H9 (cell line): ENCODE measurements around the gene UGT1A7. TPM values are rescaled to one million over a fixed set of nuclear protein-coding genes. Genes with fewer than 3 reads are reported as not detected.

Experiments used
- DNase-seq: peaks from one replicate; pipeline ENCODE4 v3.0.0-alpha.2; 2017
- H2AFZ ChIP-seq: one replicate; pipeline ENCODE4 v1.6.1; 2013; ENCODE audit warnings: mild to moderate bottlenecking, low read length, control low read depth, moderate library complexity
- H2AK5ac ChIP-seq: 2 replicates; pipeline ENCODE4 v1.6.1; 2013; ENCODE audit warnings: low read length, control low read depth, mixed read lengths; ENCODE audit not compliant: insufficient read length
- H2BK120ac ChIP-seq: one replicate; pipeline ENCODE4 v1.6.1; 2013; ENCODE audit warnings: low read depth, mild to moderate bottlenecking, low read length, control low read depth, inconsistent platforms; ENCODE audit not compliant: poor library complexity, severe bottlenecking
- H2BK12ac ChIP-seq: 2 replicates; pipeline ENCODE4 v1.6.1; 2013; ENCODE audit warnings: low read length, control low read depth, mixed read lengths, low read depth; ENCODE audit not compliant: insufficient read length
- H2BK15ac ChIP-seq: 2 replicates; pipeline ENCODE4 v1.6.1; 2013; ENCODE audit warnings: low read depth, low read length, control low read depth
- H2BK20ac ChIP-seq: one replicate; pipeline ENCODE4 v1.6.1; 2013; ENCODE audit warnings: low read depth, mild to moderate bottlenecking, low read length, control low read depth, inconsistent platforms; ENCODE audit not compliant: poor library complexity, severe bottlenecking
- H2BK5ac ChIP-seq: 2 replicates; pipeline ENCODE4 v1.6.1; 2013; ENCODE audit warnings: low read length, control low read depth, mixed read lengths; ENCODE audit not compliant: insufficient read length
- H3K14ac ChIP-seq: 2 replicates; pipeline ENCODE4 v1.6.1; 2013; ENCODE audit warnings: low read length, control low read depth; ENCODE audit not compliant: insufficient read depth
- H3K18ac ChIP-seq: 2 replicates; pipeline ENCODE4 v1.6.1; 2013; ENCODE audit warnings: low read depth, mild to moderate bottlenecking, mixed read lengths, low read length, control low read depth; ENCODE audit not compliant: insufficient read length
- H3K23ac ChIP-seq: 2 replicates; pipeline ENCODE4 v1.6.1; 2013; ENCODE audit warnings: low read length, control low read depth, mixed read lengths, low read depth; ENCODE audit not compliant: insufficient read length
- H3K23me2 ChIP-seq: 2 replicates; pipeline ENCODE4 v1.6.1; 2013; ENCODE audit warnings: low read depth, mild to moderate bottlenecking, mixed read lengths, low read length, control low read depth; ENCODE audit not compliant: insufficient read length, poor library complexity, severe bottlenecking
- H3K27ac ChIP-seq: 2 replicates; pipeline ENCODE4 v1.5.1; 2013; ENCODE audit warnings: low read length, control low read depth, mixed read lengths, low read depth; ENCODE audit not compliant: insufficient read length
- H3K27me3 ChIP-seq: 2 replicates; pipeline ENCODE4 v1.6.1; 2013; ENCODE audit warnings: low read length, control low read depth, inconsistent platforms; ENCODE audit not compliant: insufficient read depth
- H3K4ac ChIP-seq: 2 replicates; pipeline ENCODE4 v1.6.1; 2013; ENCODE audit warnings: low read depth, mild to moderate bottlenecking, control low read depth, inconsistent platforms, low read length, moderate library complexity
- H3K4me1 ChIP-seq: 2 replicates; pipeline ENCODE4 v1.6.1; 2013; ENCODE audit warnings: low read length, control low read depth, inconsistent platforms; ENCODE audit not compliant: insufficient read depth
- H3K4me2 ChIP-seq: 2 replicates; pipeline ENCODE4 v1.6.1; 2013; ENCODE audit warnings: low read length, control low read depth, mixed read lengths; ENCODE audit not compliant: insufficient read length, insufficient read depth
- H3K56ac ChIP-seq: 2 replicates; pipeline ENCODE4 v1.6.1; 2013; ENCODE audit warnings: low read depth, mild to moderate bottlenecking, mixed read lengths, low read length, control low read depth; ENCODE audit not compliant: insufficient read length
- H3K79me1 ChIP-seq: 2 replicates; pipeline ENCODE4 v1.6.1; 2013; ENCODE audit warnings: low read depth, mild to moderate bottlenecking, moderate library complexity, low read length, control low read depth, inconsistent platforms; ENCODE audit not compliant: insufficient read depth, poor library complexity, severe bottlenecking
- H3K79me2 ChIP-seq: 2 replicates; pipeline ENCODE4 v1.6.1; 2013; ENCODE audit warnings: low read length, control low read depth, inconsistent platforms; ENCODE audit not compliant: insufficient read depth
- H3K9ac ChIP-seq: 2 replicates; pipeline ENCODE4 v1.6.1; 2013; ENCODE audit warnings: low read length, control low read depth, mixed read lengths; ENCODE audit not compliant: insufficient read length; ENCODE audit errors: extremely low read depth
- H3K9me3 ChIP-seq: one replicate; pipeline ENCODE4 v1.6.1; 2013; ENCODE audit warnings: low read depth, low read length, inconsistent platforms; ENCODE audit not compliant: control insufficient read depth
- H3T11ph ChIP-seq: one replicate; pipeline ENCODE4 v1.6.1; 2013; ENCODE audit warnings: mild to moderate bottlenecking, low read length, control low read depth, inconsistent platforms
- H4K20me1 ChIP-seq: one replicate; pipeline ENCODE4 v1.6.1; 2013; ENCODE audit not compliant: control insufficient read depth, insufficient read length, insufficient read depth
- H4K5ac ChIP-seq: 2 replicates; pipeline ENCODE4 v1.6.1; 2013; ENCODE audit warnings: low read depth, mild to moderate bottlenecking, mixed read lengths, low read length, control low read depth; ENCODE audit not compliant: insufficient read length
- H4K8ac ChIP-seq: replicated peaks from 2 replicates; pipeline ENCODE4 v1.6.1; 2013; ENCODE audit warnings: low read length, control low read depth, mixed read lengths, low read depth; ENCODE audit not compliant: insufficient read length
- H4K91ac ChIP-seq: 2 replicates; pipeline ENCODE4 v1.6.1; 2013; ENCODE audit warnings: low read depth, mild to moderate bottlenecking, moderate library complexity, mixed read lengths, low read length, control low read depth; ENCODE audit not compliant: insufficient read length
- H3K27ac Mint-ChIP-seq, 3 experiments: 2 replicates in 2 of 3; 3 replicates in 1 of 3; pipeline ENCODE4 v1.8.0; 2020 to 2021; ENCODE audit warnings: mixed read lengths in 3 of 3, mild to moderate bottlenecking in 1 of 3, moderate library complexity in 1 of 3
- H3K27me3 Mint-ChIP-seq: 2 replicates; pipeline ENCODE4 v1.8.0; 2021; ENCODE audit warnings: low read depth, mild to moderate bottlenecking, moderate library complexity, mixed read lengths
- H3K36me3 Mint-ChIP-seq, 3 experiments: 2 replicates in 2 of 3; 3 replicates in 1 of 3; pipeline ENCODE4 v1.8.0; 2020 to 2021; ENCODE audit warnings: low read depth in 3 of 3, mixed read lengths in 3 of 3; ENCODE audit not compliant: insufficient read depth in 1 of 3
- H3K4me1 Mint-ChIP-seq, 2 experiments: 2 replicates each; pipeline ENCODE4 v1.8.0; 2020; ENCODE audit warnings: mixed read lengths in 2 of 2
- H3K4me3 Mint-ChIP-seq, 2 experiments: 2 replicates in 1 of 2; 3 replicates in 1 of 2; pipeline ENCODE4 v1.8.0; 2020 to 2021; ENCODE audit warnings: mild to moderate bottlenecking in 2 of 2, mixed read lengths in 2 of 2, moderate library complexity in 1 of 2
- H3K9me3 Mint-ChIP-seq, 2 experiments: 2 replicates in 1 of 2; 3 replicates in 1 of 2; pipeline ENCODE4 v1.8.0; 2020; ENCODE audit warnings: mild to moderate bottlenecking in 2 of 2, mixed read lengths in 2 of 2, moderate library complexity in 1 of 2
- WGBS: extraction: QIAGEN DNeasy Blood & Tissue Kit; methylation state at CpG from one replicate; pipeline ENCODE4 v1.1.7; 2013; ENCODE audit warnings: missing lambda C conversion rate, low lambda C conversion rate, mixed read lengths; ENCODE audit not compliant: insufficient read length; ENCODE audit errors: extremely low coverage; 5-methylcytosine and 5-hydroxymethylcytosine counted together
- total RNA-seq: library from RNA; stranded (reverse); gene quantifications from 2 replicates; pipeline ENCODE4 v1.2.1, GENCODE V29; 2021
- TF ChIP-seq, protein P1 (sequence below): fragments of 200-600 bp; sonication (generic); conservative IDR thresholded peaks from 3 replicates; pipeline ENCODE4 v1.8.0; 2021; ENCODE audit warnings: antibody characterized with exemption, mild to moderate bottlenecking

The UGT1A7 gene
- total RNA-seq, 1 experiment from 2014 or later = not detected

- Histone ChIP-seq H4K91ac (no peak overlapping the region), H3K56ac (no peak overlapping the region), H3K23ac (no peak overlapping the region), H3K4me1 (no peaks in the 10 kb centered on the region), H2BK20ac (no peak overlapping the region), H2BK120ac (no peak overlapping the region), H4K8ac (no peak overlapping the region), H3T11ph (no peak overlapping the region), H3K79me2 (no peaks in the 10 kb centered on the region), H4K5ac (no peak overlapping the region), H3K4ac (no peak overlapping the region), H2AK5ac (no peak overlapping the region), H3K18ac (no peak overlapping the region), H2BK15ac (no peak overlapping the region), H2AFZ (no peak overlapping the region), H2BK12ac (no peak overlapping the region), H3K4me2 (no peak overlapping the region), H3K9me3 (no peaks in the 10 kb centered on the region), H2BK5ac (no peak overlapping the region), H4K20me1 (no peaks in the 10 kb centered on the region), H3K23me2 (no peaks in the 10 kb centered on the region), H3K14ac (no peak overlapping the region), H3K9ac (no peak overlapping the region), H3K79me1 (no peaks in the 10 kb centered on the region), H3K27ac (no peak overlapping the region), H3K27me3 (no peaks in the 10 kb centered on the region)
- H3K27me3 Mint-ChIP-seq = peaks cover 7% of the 10 kb centered on the region
- no peaks in the 10 kb centered on the region; a peak in 1 of 5 replicates for H3K9me3 Mint-ChIP-seq
- WGBS = no CpG with 5 or more reads among the region's 2 CpGs
- H3K27ac Mint-ChIP-seq = no peak overlapping the region
- no peak for DNase-seq
- TF ChIP-seq, protein P1, sequence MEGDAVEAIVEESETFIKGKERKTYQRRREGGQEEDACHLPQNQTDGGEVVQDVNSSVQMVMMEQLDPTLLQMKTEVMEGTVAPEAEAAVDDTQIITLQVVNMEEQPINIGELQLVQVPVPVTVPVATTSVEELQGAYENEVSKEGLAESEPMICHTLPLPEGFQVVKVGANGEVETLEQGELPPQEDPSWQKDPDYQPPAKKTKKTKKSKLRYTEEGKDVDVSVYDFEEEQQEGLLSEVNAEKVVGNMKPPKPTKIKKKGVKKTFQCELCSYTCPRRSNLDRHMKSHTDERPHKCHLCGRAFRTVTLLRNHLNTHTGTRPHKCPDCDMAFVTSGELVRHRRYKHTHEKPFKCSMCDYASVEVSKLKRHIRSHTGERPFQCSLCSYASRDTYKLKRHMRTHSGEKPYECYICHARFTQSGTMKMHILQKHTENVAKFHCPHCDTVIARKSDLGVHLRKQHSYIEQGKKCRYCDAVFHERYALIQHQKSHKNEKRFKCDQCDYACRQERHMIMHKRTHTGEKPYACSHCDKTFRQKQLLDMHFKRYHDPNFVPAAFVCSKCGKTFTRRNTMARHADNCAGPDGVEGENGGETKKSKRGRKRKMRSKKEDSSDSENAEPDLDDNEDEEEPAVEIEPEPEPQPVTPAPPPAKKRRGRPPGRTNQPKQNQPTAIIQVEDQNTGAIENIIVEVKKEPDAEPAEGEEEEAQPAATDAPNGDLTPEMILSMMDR = no peak
- H3K4me1 Mint-ChIP-seq = no peaks in the 10 kb centered on the region
- H3K36me3 Mint-ChIP-seq = no peaks in the 10 kb centered on the region
- H3K4me3 Mint-ChIP-seq = no peak overlapping the region
Observed at GRCh38 chr2:233816334-233816733, 134.6 kb downstream of the UGT1A7 start.
